Epidermal melanocyte (primary cell): Measurements from ENCODE around the gene PNKP.

ENCODE experiments used
- DNase-seq: peaks from one replicate; pipeline ENCODE4 v3.0.0; 2011; ENCODE audit warnings: low spot score; ENCODE audit not compliant: insufficient read length

The PNKP gene

GRCh38 chr19:49876422-49877019, 9.1 kb upstream of the PNKP start:
- DNase-seq = no peak

DNA sequence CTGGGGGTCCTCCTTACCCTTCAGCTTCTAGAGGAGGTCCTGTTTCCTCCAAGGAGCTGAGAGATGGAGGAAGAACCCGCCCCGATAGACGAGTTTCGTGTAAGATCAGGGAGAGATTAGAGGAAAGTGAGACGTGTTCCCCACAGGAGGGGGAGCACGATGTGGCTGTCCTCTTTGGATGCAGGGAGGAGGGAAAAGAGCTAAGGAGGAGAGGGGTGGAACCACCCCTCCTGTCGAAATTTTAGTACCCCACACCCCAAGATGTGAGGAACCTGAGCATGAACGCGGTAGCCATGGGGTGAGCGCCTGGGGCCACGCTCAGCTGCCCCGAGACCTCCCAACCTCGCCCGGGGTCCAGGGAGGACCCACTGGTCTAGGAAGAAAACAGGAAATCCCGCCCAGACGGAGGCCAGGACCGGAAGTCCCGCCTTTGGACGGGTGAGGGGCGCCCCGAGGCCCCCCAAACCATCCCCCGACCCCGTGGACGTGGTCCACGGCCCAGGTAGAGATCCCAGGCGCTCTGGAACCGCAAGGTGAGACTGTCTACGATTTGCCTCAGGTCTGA, 8.6 kb upstream of the PNKP start:
- DNase-seq = no peak

GRCh38 chr19:49875177-49875576, 7.8 kb upstream of the PNKP start:
- no peak for DNase-seq

DNA sequence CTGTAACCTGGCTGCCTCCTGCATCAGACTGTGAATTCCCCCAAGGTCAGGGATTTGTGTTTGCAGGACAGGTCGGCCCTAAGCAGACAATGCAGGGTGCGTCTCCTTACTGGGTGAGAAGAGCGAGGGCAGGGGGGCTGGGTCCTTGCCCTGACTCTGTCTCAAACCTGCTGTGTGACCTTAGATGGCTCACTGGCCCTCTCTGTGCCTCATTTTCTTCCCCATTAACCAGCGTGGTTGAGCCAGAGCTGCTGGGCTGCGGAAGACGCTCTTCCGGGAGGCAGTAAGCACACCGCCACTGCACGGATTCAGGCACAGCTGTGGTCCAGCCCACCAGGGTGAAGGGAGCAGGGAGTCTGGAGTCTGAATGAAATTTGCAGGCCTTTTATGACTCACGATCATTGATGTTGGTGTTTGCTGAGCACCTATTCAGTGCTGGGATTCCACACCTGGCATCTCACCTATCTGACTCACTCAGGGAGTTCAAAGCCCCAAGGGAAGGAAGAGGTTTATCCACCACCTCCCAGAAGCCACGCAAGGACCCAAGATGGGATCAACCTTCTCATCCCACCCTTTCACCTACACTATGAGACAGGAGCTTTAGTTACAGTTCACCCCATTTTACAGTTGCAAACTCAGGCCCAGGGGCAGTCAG, 7.3 kb upstream of the PNKP start:
- no peak for DNase-seq

DNA sequence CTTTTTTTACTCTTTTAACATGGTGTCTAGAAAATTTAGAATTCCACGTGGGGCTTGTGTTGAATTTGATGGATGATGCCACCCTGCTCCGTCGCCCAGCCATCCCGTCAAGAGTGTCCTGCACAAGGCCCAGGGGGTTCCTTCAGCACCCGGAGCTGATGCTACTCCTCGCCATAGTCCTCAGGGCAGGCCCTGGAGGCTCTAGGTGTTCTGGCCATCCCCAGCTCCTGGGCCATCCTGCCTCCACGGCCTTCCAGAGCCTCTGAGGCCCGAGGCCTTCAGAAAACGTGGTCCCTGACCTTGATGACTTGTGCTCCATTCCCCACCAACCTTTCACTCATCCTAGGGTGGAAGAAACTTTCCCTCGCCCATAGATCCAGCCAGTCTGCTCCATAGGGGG, 6.5 kb upstream of the PNKP start:
- DNase-seq = no peak

- DNase-seq = no peak
These were observed 5.7 kb upstream of the PNKP start for GRCh38 chr19:49873129-49873521.

DNA sequence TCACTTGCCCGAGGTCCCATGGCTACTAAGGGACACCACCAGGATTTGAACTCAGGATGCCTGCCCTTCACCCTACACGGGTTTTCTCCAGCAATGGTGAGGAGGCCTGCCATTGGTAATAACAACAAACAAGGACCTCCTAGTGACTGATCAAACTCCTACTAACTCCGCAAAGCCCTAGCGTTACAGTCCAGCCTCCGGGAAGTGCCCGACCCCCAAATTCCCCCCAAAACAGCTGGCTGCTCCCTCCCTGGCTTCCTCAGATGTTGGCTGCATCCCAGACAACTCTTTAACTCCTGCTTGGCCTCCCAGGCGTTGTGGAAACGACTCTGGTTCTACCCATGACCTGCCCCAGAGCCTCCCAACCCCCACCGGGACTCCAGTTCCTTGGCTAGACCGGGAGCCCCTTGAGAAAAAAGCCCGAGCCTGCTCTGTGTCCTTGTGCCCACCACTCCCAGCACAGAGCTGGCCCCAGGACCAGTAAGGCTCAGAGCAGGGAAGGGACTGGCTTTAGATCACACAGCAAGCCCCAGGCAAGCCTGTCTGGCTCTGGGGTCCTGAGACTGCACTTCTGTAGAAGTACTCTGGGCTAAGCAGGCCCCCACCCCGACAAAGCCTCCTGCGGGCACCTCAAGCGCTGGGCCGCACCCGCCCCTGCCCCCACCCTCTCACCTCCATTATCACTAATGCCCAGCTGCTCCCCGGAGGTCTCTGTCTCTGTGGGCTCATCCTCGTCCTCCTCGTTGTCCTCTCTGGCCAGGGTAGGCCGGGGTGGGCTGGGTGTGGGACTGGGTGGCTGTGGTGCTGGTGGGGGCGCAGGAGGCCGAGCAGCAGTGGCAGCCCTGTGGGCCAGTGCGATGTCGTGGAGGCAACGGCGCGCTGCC, 5.1 kb upstream of the PNKP start:
- DNase-seq = no peak

DNA sequence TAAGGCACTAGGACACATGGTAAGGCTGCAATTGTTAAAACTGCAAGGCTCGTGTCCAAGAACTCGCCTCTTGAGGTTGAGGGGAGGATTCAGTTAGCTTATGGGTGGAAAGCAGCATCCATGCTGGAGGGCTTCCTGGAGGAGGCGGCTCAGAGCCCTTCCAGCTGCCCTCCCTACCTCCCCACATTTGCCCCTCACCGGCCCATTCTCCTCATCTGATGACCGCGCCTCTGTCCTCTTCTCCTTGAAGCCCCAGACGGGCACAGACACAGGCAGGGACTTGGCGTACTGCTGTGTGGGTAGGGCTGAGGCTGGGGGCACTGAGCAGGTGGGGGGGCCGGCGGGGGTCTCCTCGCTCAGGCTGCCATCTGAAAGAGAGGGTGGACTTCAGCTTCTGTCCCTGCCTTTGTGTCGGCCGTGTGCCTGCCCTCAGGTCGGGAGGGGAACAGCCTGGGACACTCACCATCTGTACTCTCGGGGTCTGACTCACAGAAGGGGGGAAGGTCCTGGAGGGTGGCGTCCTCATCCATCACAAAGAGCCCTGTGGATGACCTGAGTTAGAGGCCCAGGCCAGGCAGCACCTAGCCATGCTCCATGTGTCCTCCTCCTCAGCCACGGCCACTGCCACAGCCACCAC, 4.1 kb upstream of the PNKP start:
- DNase-seq = no peak

GRCh38 chr19:49870309-49870901, 3.0 kb upstream of the PNKP start:
- no peak for DNase-seq

- peak; percentile 93 for DNase-seq
These were observed 2.3 kb upstream of the PNKP start for GRCh38 chr19:49869484-49870308.

GRCh38 chr19:49869009-49869483, 1.7 kb upstream of the PNKP start:
- no peak for DNase-seq

DNA sequence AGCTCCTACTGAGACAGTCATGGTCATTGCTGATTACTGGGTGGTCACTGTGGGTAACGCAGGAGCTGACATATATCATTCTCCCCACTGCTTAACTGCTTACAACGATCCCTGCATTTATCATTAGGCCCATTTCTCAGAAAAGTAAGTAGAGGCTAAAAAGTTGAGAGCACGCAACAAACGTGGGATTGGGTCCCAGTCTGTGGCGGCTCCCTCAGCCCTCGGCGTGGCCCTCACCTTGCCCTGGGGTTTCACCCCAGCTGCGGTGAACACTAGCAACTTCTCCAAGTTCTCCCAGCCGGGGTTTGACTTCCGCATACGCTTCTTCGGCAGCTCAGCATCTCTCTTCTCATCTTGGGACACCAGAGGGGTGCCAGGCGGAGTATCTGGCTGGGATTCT, 2.5 kb downstream of the PNKP start:
- DNase-seq = no peak

DNA sequence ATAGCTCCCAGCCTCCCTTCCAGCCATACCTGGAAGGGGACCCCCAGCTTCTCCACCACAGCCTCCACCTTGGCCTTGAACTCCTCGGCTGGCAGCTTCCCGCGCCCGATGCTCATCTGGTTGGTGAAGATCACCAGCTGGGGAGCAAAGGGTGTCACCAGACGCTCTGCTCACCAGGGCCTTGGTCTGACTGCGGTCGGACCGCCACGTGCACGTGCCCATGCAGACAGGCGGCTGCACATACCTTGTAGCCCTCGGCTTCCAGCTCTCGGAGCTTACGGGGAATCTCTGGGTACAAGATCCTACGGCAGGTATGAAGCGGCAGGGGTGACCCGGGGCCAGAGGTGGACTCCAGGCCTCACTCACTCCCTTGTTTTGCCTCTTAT, 3.4 kb downstream of the PNKP start:
- DNase-seq = no peak

DNA sequence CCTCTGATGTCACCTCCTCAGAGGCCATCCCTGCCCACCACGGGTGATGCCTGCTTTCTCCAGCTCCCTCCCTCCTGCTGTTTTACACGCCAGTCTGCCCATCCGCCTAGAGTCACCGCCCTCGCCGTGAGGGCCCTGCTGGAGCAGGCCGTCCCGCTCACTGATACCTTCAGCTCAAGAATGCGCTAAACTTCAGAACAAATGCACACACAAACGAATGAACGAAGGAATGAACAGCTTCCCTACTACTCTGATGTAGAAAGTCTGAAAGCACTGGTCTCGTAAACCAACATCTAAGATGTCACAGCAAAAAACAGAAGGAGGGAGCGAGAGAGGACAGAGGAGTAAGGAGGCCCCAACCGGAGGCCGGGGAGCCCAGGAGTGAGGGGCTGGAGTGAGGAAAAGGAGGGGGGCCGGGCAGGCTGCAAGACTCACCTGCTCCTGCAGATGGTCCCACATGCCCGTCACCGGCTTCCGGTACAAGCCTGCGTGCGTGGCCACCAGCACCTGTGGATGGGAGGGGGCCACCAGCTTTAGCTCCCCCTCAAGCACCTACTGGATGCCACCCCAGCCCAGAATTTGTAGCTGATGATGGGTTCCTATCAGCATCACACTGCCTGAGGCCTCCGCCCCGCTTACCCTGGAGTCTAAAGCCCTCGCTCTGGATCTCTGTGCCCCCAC, 4.0 kb downstream of the PNKP start:
- no peak for DNase-seq

DNA sequence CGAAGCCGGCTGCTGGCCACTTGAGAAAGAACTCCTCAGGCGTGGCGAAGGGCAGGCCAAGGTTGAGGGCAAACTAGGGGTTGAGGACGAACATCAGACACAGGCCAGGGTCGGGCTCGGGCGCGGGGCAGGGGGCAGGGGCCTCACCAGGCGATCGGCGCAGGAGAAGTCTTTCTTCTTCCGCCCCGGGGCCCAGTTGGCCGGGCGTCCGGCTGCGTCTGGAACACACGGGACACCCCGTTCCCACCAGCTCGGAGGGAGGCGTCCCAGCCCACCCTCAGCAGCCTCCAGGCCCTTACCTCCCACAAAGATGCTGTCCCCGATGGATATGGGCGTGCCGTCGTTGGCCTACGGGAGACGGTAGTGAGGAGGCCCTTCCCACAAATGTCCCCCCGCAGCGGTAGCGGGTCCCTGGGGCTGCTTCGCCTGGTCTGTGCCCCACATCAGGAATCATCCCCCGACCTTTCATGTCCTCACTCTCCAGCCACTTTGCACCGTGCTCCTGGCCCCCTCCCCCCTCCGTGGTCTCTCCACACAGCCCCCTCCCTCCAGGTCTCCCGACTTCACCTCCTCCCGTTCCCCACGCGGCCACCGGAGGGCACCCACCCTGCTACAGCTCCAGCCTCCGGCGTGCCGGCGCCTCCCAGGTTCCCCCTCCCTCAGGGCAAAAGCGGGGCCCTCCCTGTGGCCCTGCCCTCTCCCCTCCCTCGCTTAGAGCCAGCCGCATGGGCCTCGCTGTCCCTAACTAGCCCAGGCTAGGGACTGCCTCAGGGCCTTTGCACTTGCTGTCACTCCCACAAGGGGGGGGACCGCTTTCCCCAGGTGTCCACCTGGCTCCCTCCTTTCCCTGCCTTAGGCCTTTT, 4.8 kb downstream of the PNKP start:
- no peak for DNase-seq

DNA sequence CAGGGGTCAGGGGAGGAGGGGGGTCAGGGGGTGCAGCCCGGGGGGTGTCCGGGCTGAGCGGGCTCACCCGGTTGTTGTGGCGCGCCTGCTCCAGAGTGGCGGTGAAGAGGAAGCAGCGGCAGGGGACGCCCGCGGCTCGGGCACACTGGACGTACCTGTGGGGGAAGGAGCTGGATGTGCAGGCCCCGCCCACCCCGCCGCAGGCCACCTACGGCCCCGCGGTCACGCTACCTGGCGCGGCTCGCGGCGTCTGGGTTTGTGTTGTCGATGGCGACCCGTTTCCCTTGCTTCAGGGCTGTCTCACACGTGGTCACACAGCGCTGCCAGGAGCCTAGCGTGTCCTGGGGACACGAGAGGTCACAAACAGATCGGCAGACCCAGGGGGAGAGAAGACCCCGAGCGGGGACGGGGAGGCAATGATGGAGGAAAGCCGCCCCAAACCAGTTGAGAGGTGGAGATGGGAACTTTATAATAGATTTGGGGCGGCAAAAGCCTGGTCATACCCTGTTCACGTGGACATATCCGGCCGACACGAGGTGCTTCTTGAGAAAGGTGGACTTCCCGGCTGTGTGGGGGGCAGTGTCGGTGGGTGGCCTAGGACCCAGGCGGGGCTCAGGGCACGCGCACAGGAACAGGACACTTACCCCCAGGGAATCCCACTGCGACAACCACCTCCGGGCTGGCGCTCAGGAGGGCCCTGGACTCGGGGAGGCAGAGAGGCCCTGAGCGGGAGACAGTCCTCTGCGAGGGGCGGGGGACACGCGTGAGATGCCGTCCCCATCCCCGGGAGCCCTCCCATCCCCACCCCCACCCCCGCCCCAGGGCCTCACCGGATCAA, 5.6 kb downstream of the PNKP start:
- DNase-seq = no peak

DNA sequence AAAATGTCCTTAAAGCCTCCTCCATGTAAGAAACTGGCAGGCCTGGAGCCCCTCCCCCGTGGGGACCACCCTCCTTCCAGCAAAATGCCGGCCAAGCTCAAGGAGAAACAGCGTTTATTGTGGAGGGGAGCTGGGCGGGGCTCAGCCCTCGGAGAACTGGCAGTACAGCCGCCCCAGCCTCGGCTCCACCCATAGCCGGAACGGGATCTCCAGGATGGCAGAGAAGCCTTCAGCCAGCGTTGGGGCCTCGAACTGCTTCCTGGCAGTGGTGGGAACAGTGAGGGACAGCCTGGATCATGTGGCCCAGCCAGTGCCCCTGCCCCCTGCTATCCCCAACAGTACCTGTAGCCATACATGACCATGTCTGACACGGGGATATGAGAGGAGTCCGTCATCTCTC, 6.3 kb downstream of the PNKP start:
- DNase-seq = no peak
